ENCODE results near the gene CCDC187. TPM values are rescaled to one million over a fixed set of nuclear protein-coding genes. Genes with fewer than 3 reads are reported as not detected.

Gene CCDC187
- polyA plus RNA-seq, 3 donors, result not detected

- H4K20me1 ChIP-seq (ENCODE audit: insufficient read depth, low read length), result peaks cover 1% of the 10 kb centered on the region
- H3K27me3 ChIP-seq (ENCODE audit: control insufficient read depth in 2 of 2, insufficient read depth in 2 of 2, low read length in 2 of 2), result no peaks in the 10 kb centered on the region
- no peak overlapping the region for H3K27ac ChIP-seq (ENCODE audit: low read depth in 1 of 2, low read length in 2 of 2)
- H3K4me3 ChIP-seq (replicated peaks in 1 of 3; ENCODE audit: low read depth in 2 of 3, low read length in 3 of 3), result no peak overlapping the region
- H3K9ac ChIP-seq (ENCODE audit: insufficient read depth, low read length, poor library complexity, severe bottlenecking), result no peak overlapping the region
- no peak for DNase-seq
- H2AFZ ChIP-seq (ENCODE audit: insufficient read depth, low read depth, low read length, poor library complexity, severe bottlenecking), result no peak overlapping the region
- no peak for TF ChIP-seq CTCF (IDR thresholded peaks at IDR 0.05)
- H3K4me1 ChIP-seq (ENCODE audit: control insufficient read depth in 1 of 2, insufficient read depth in 2 of 2, low read length in 2 of 2), result peaks cover 6 to 9% of the 10 kb centered on the region in 2 donors
- no peaks in the 10 kb centered on the region for H3K9me3 ChIP-seq (replicated peaks in 1 of 2; ENCODE audit: control insufficient read depth in 1 of 2, insufficient read depth in 1 of 2, low read length in 2 of 2)
- peaks cover 6 to 9% (median 8%) of the 10 kb centered on the region in 3 donors for H3K27me3 Mint-ChIP-seq (ENCODE audit: low read depth in 3 of 3)
- peaks cover 0 to 3% (median 0%) of the 10 kb centered on the region in 7 donors for H3K9me3 Mint-ChIP-seq
- peaks cover 1% of the 10 kb centered on the region for H3K79me2 ChIP-seq (ENCODE audit: insufficient read depth, low read length)
- H3K36me3 ChIP-seq (replicated peaks in 1 of 2; ENCODE audit: control insufficient read depth in 1 of 2, insufficient read depth in 2 of 2, low read length in 2 of 2), result no peaks in the 10 kb centered on the region
- H3K27ac Mint-ChIP-seq, result no peak overlapping the region
- WGBS (ENCODE audit: insufficient coverage), result 87% methylated on average over 23 of the region's 30 CpGs
- no peaks in the 10 kb centered on the region for H3K36me3 Mint-ChIP-seq
- no peak overlapping the region for H3K4me3 Mint-ChIP-seq
- peaks cover 6% of the 10 kb centered on the region for H3K4me1 Mint-ChIP-seq
- intact Hi-C loops (cut with micrococcal nuclease), result loop anchor here (5.0 to 10.0 kb wide), 2 partner anchors 112 to 345 kb away; partner anchors contain the start of genes CAMSAP1 (in 1 of the 2) and DNLZ (in 1 of the 2)
- no peak overlapping the region for H3K4me2 ChIP-seq (replicated peaks; ENCODE audit: extremely low read depth, low read length, poor library complexity, severe bottlenecking)
These were observed 53.9 kb downstream of the CCDC187 start for GRCh38 chr9:136249877-136250559.

GRCh38 chr9:136248951-136249876, 54.7 kb downstream of the CCDC187 start:
- H3K27ac Mint-ChIP-seq, result no peak overlapping the region
- DNase-seq, result no peak
- no peak overlapping the region for H3K4me3 Mint-ChIP-seq
- Histone ChIP-seq H3K79me2 (ENCODE audit: insufficient read depth, low read length) (peaks cover 5% of the 10 kb centered on the region), H3K27me3 (ENCODE audit: control insufficient read depth in 2 of 2, insufficient read depth in 2 of 2, low read length in 2 of 2) (no peaks in the 10 kb centered on the region), H2AFZ (ENCODE audit: insufficient read depth, low read depth, low read length, poor library complexity, severe bottlenecking) (no peak overlapping the region), H3K9me3 (replicated peaks in 1 of 2; ENCODE audit: control insufficient read depth in 1 of 2, insufficient read depth in 1 of 2, low read length in 2 of 2) (no peaks in the 10 kb centered on the region), H3K4me3 (replicated peaks in 1 of 3; ENCODE audit: low read depth in 2 of 3, low read length in 3 of 3) (no peak overlapping the region), H3K36me3 (replicated peaks in 1 of 2; ENCODE audit: control insufficient read depth in 1 of 2, insufficient read depth in 2 of 2, low read length in 2 of 2) (no peaks in the 10 kb centered on the region), H4K20me1 (ENCODE audit: insufficient read depth, low read length) (peaks cover 4% of the 10 kb centered on the region), H3K4me2 (replicated peaks; ENCODE audit: extremely low read depth, low read length, poor library complexity, severe bottlenecking) (no peak overlapping the region), H3K4me1 (ENCODE audit: control insufficient read depth in 1 of 2, insufficient read depth in 2 of 2, low read length in 2 of 2) (peaks cover 14 to 17% of the 10 kb centered on the region in 2 donors), H3K27ac (ENCODE audit: low read depth in 1 of 2, low read length in 2 of 2) (no peak overlapping the region), H3K9ac (ENCODE audit: insufficient read depth, low read length, poor library complexity, severe bottlenecking) (no peak overlapping the region)
- no peak for TF ChIP-seq CTCF (IDR thresholded peaks at IDR 0.05)
- peaks cover 0 to 3% (median 0%) of the 10 kb centered on the region in 7 donors for H3K9me3 Mint-ChIP-seq
- intact Hi-C loops (cut with micrococcal nuclease), result loop anchor here (5.0 to 10.0 kb wide), 2 partner anchors 113 to 344 kb away; partner anchors contain the start of genes CAMSAP1 (in 1 of the 2) and DNLZ (in 1 of the 2)
- H3K27me3 Mint-ChIP-seq (ENCODE audit: low read depth in 3 of 3), result peaks cover 6 to 9% (median 9%) of the 10 kb centered on the region in 3 donors
- no peaks in the 10 kb centered on the region for H3K36me3 Mint-ChIP-seq
- WGBS (ENCODE audit: insufficient coverage), result 93% methylated on average over 29 of the region's 30 CpGs
- H3K4me1 Mint-ChIP-seq, result peaks cover 14% of the 10 kb centered on the region
